NB4 (cell line): Measurements from ENCODE around the gene ACVR1.

Source experiments
- CTCF ChIP-seq: IDR thresholded peaks from one replicate; pipeline ENCODE4 v1.5.1; 2012; ENCODE audit warnings: low read depth, low read length
- MAX ChIP-seq: IDR thresholded peaks from 2 replicates; pipeline ENCODE4 v1.6.1; 2011; ENCODE audit warnings: low read depth, low read length

- TF ChIP-seq CTCF (no peak), MAX (no peak)
Observed at GRCh38 chr2:157771234-157771633, 104.9 kb downstream of the ACVR1 start.
